ENCODE results near the gene THAP7.
"Not testable (repeated sequence)": the region's sequence is repeated elsewhere in the genome, so short reads cannot be mapped to it uniquely, and the experiment has no call there.

The THAP7 gene

GRCh38 chr22:20977019-20977418 lies 24.9 kb downstream of the THAP7 start:
- no peak for DNase-seq

GRCh38 chr22:20976291-20976877 lies 25.5 kb downstream of the THAP7 start:
- DNase-seq = no peak

GRCh38 chr22:20975541-20976290 lies 26.2 kb downstream of the THAP7 start:
- DNase-seq = no peak

- no peak for DNase-seq
Measured at GRCh38 chr22:20974336-20974955, 27.5 kb downstream of the THAP7 start.

GRCh38 chr22:20973634-20974286 lies 28.2 kb downstream of the THAP7 start:
- DNase-seq = no peak

GRCh38 chr22:20972933-20973577 lies 28.9 kb downstream of the THAP7 start:
- no peak for DNase-seq

GRCh38 chr22:20972014-20972694 lies 29.8 kb downstream of the THAP7 start:
- not testable (repeated sequence) for DNase-seq

- DNase-seq = no peak
Measured at GRCh38 chr22:20970939-20971657, 30.8 kb downstream of the THAP7 start.

GRCh38 chr22:20968281-20968977 lies 33.5 kb downstream of the THAP7 start:
- no peak for DNase-seq

GRCh38 chr22:20967697-20968211 lies 34.2 kb downstream of the THAP7 start:
- DNase-seq = no peak

- no peak for DNase-seq
Measured at GRCh38 chr22:20966883-20967696, 34.8 kb downstream of the THAP7 start, which contains the start of gene AIFM3. Gene AIFM3, plus strand, starts transcription at chr22:20967255. Its CDS starts 690 bp downstream, at chr22:20967945.

GRCh38 chr22:20965888-20966855 lies 35.7 kb downstream of the THAP7 start:
- no peak for DNase-seq

- DNase-seq = no peak
Measured at GRCh38 chr22:20965104-20965887, 36.6 kb downstream of the THAP7 start.

- DNase-seq = no peak
Measured at GRCh38 chr22:20964799-20965103, 37.2 kb downstream of the THAP7 start.

- DNase-seq = no peak
Measured at GRCh38 chr22:20964090-20964798, 37.7 kb downstream of the THAP7 start.

GRCh38 chr22:20963201-20964052 lies 38.5 kb downstream of the THAP7 start:
- DNase-seq = no peak

Measured in DMS153 (cell line).